Bronchial epithelial cell (primary cell): ENCODE data around the gene LMOD2. TPM values are rescaled to one million over a fixed set of nuclear protein-coding genes. Genes with fewer than 3 reads are reported as not detected.
A peak's percentile ranks its signal among the peaks of the same experiment; 100 is the strongest.

ENCODE experiments used
- DNase-seq: peaks from one replicate; pipeline ENCODE4 v3.0.0-alpha.2; 2010; ENCODE audit warnings: low read depth
- FAIRE-seq: peaks from 2 replicates; lab custom pipeline; 2011; peaks lifted over from hg19 to GRCh38; lab: Jason Lieb, UNC
- H3K27me3 ChIP-seq: 2 replicates; pipeline ENCODE4 v1.5.1; 2011; ENCODE audit warnings: low read length; ENCODE audit not compliant: control insufficient read depth, insufficient read depth
- H3K36me3 ChIP-seq: 2 replicates; pipeline ENCODE4 v1.5.1; 2011; ENCODE audit warnings: low read length; ENCODE audit not compliant: control insufficient read depth, insufficient read depth
- H3K4me3 ChIP-seq: 2 replicates; pipeline ENCODE4 v1.5.1; 2011; ENCODE audit warnings: mild to moderate bottlenecking, low read depth, low read length, control low read depth
- CTCF ChIP-seq: IDR thresholded peaks from 2 replicates; pipeline ENCODE4 v1.5.1; 2011; ENCODE audit warnings: mild to moderate bottlenecking, moderate library complexity, low read length, control low read depth, inconsistent platforms; ENCODE audit not compliant: insufficient read depth, severe bottlenecking
- total RNA-seq: library from RNA; depleted of rRNA; stranded (reverse); fragments of >200 nt; gene quantifications from 2 replicates; pipeline ENCODE4 v1.2.1, GENCODE V29; 2014

The LMOD2 gene
- total RNA-seq, 1 donor from 2014 or later = not detected

GRCh38 chr7:123615344-123615743 is 40.3 kb upstream of the LMOD2 start:
- no peak for FAIRE-seq

GRCh38 chr7:123616223-123616622 is 39.4 kb upstream of the LMOD2 start:
- Histone ChIP-seq H3K36me3 (no peaks in the 10 kb centered on the region), H3K4me3 (no peak overlapping the region), H3K27me3 (no peaks in the 10 kb centered on the region)
- DNase-seq = no peak
- no peak for TF ChIP-seq CTCF
- FAIRE-seq = no peak

More at GRCh38 chr7:123615344-123615743, 40.3 kb upstream of the LMOD2 start:
- TF ChIP-seq CTCF = no peak
- no peak for DNase-seq
- Histone ChIP-seq H3K36me3 (no peaks in the 10 kb centered on the region), H3K27me3 (no peaks in the 10 kb centered on the region), H3K4me3 (no peak overlapping the region)

- Histone ChIP-seq H3K4me3 (no peak overlapping the region), H3K36me3 (no peaks in the 10 kb centered on the region), H3K27me3 (no peaks in the 10 kb centered on the region)
- peak; percentile 7 for FAIRE-seq
- TF ChIP-seq CTCF = no peak
- DNase-seq = no peak
Observed at GRCh38 chr7:123621707-123622106, 34.0 kb upstream of the LMOD2 start.

GRCh38 chr7:123622660-123623386 is 32.8 kb upstream of the LMOD2 start:
- DNase-seq (peak; percentile 52), FAIRE-seq (peak; percentile 60)
- Histone ChIP-seq H3K27me3 (no peaks in the 10 kb centered on the region), H3K36me3 (no peaks in the 10 kb centered on the region), H3K4me3 (no peak overlapping the region)
- TF ChIP-seq CTCF = no peak

- peak; percentile 41 for DNase-seq
- peak; percentile 13 for FAIRE-seq
- Histone ChIP-seq H3K4me3 (no peak overlapping the region), H3K36me3 (no peaks in the 10 kb centered on the region), H3K27me3 (no peaks in the 10 kb centered on the region)
- TF ChIP-seq CTCF = peak; percentile 65
Observed at GRCh38 chr7:123624527-123625183, 31.0 kb upstream of the LMOD2 start.
